AG04449 (cell line): ENCODE results near the gene CDC42EP4.
"Not testable (repeated sequence)": the region's sequence is repeated elsewhere in the genome, so short reads cannot be mapped to it uniquely, and the experiment has no call there.

Experiments
- CTCF ChIA-PET: fragments of 350-600 bp; formaldehyde crosslinking; extraction: SDS; loops from one replicate; lab custom pipeline; 2021; ENCODE audit warnings: antibody characterized with exemption; lab: Yijun Ruan, JAX
- POLR2A ChIA-PET: fragments of 400-600, 350-600 bp; formaldehyde crosslinking; extraction: SDS; loops from one replicate; lab custom pipeline; 2020; ENCODE audit warnings: antibody characterized with exemption, inconsistent platforms; lab: Yijun Ruan, JAX
- DNase-seq: peaks from one replicate; pipeline ENCODE4 v3.0.0-alpha.2; 2010; ENCODE audit warnings: low read depth, low spot score
- H3K4me3 ChIP-seq: 2 replicates; pipeline ENCODE4 v1.5.1; 2011; ENCODE audit warnings: low read depth, mild to moderate bottlenecking, control low read depth, low read length
- CTCF ChIP-seq: IDR thresholded peaks from one replicate; pipeline ENCODE4 v1.5.1; 2011; ENCODE audit warnings: mild to moderate bottlenecking, moderate library complexity, low read length, control low read depth, inconsistent platforms; ENCODE audit not compliant: insufficient read depth; ENCODE audit errors: missing control alignments

Gene CDC42EP4

DNA sequence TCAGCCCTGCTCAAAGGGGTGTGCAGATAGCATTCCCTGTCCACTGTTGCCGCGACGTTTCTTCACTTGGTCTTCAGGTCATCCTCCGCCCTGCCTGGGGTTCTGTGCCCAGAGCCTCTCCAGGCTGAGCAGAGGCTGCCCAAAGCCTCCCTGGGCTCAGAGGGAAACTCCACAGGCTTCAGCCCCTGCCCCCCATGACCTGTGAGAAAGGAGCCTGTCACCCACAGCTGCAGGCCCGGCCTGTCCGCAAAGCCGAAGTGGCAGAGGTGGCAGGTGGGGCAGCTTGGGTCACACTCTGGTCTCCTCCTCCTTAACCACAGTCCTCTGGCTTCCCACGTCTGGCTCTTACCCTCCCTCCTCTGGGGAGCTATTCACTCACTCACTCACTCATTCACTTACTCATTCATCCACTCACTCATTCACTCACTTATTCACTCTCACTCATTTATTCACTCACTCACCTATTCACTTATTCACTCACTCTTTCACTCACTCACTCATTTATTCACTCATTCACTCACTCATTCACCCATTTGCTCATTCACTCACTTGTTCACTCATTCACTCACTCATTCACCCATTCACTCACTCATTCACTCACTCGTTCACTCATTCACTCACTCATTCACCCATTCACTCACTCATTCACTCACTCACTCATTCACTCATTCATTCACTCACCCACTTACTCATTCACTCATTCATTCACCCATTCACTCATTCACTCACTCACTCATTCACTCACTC lies 43.0 kb downstream of the CDC42EP4 start:
- ChIA-PET CTCF (interaction anchor here (1.5 to 7.0 kb wide), 4 partner anchors 13 to 102 kb away, joined by 3 to 64 read pairs (median 6); no protein-coding TSS in a partner anchor), POLR2A (no interaction called here)
- DNase-seq: no peak
- no peak overlapping the region for H3K4me3 ChIP-seq
- no peak for TF ChIP-seq CTCF

GRCh38 chr17:73267648-73268537 lies 43.9 kb downstream of the CDC42EP4 start:
- ChIA-PET CTCF (interaction anchor here (1.5 to 7.0 kb wide), 4 partner anchors 12 to 103 kb away, joined by 3 to 64 read pairs (median 6); no protein-coding TSS in a partner anchor), POLR2A (no interaction called here)
- H3K4me3 ChIP-seq: no peak overlapping the region
- no peak for DNase-seq
- TF ChIP-seq CTCF: no peak

DNA sequence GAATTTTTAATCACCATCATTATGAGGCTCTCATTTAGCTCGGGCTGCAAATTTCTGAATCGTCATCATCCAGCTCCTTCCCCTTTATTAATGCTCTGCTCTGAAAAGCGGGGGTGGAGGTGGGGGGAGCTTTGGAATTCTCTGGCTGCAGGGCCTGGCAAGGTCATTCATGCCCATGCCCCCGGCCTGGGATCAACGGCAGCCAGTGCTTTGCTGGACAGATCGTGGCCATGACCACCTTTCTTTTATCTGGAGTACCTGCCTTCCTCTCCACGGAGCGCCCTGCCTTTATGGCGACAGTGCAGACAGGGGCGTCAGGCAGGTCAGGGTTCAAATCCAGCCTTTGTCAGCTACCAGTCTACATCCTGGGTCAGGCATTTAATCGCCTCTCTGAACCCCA lies 45.0 kb downstream of the CDC42EP4 start:
- ChIA-PET POLR2A (no interaction called here), CTCF (interaction anchor here (1.1 to 7.0 kb wide), 3 partner anchors 11 to 541 kb away, joined by 4 to 64 read pairs (median 11); no protein-coding TSS in a partner anchor)
- H3K4me3 ChIP-seq: no peak overlapping the region
- no peak for DNase-seq
- no peak for TF ChIP-seq CTCF

GRCh38 chr17:73265646-73266640 lies 45.9 kb downstream of the CDC42EP4 start:
- POLR2A ChIA-PET: no interaction called here
- CTCF ChIA-PET: interaction anchor here (1.1 to 7.0 kb wide), 3 partner anchors 10 to 540 kb away, joined by 4 to 64 read pairs (median 11); no protein-coding TSS in a partner anchor
- DNase-seq: no peak
- no peak for TF ChIP-seq CTCF
- H3K4me3 ChIP-seq: no peak overlapping the region

DNA sequence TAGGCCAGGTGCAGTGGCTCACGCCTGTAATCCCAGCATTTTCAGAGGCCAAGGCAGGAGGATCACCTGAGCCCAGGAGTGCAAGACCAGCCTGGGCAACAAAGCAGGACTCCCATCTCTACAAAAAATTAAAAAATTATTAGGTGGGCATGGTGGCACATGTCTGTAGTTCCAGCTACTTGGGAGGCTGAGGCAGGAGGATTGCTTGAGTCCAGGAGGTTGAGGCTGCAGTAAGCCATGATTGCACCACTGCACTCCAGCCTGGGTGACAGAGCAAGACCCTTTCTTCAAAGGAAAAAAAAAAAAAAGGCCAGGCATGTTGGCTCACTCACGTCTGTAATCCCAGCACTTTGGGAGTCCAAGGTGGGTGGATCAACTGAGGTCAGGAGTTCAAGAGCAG lies 47.4 kb downstream of the CDC42EP4 start:
- DNase-seq, POLR2A ChIA-PET: not testable (repeated sequence)
- CTCF ChIA-PET: interaction anchor here (7.0 to 23.4 kb wide), 2 partner anchors 9 to 105 kb away, joined by 64 to 848 read pairs; no protein-coding TSS in a partner anchor

More for the DNA sequence above, 47.4 kb downstream of the CDC42EP4 start:
- H3K4me3 ChIP-seq: not testable (repeated sequence)
